HL-60 (cell line): ENCODE measurements around the gene PARD3.
A peak's percentile ranks its signal among the peaks of the same experiment; 100 is the strongest.

Experiments
- DNase-seq, 2 experiments: peaks; one replicate each; pipeline ENCODE4 v3.0.0-alpha.2; 2010 to 2020; ENCODE audit warnings: low read depth in 1 of 2, low spot score in 1 of 2
- H3K27ac ChIP-seq: fragments of 250-450 bp; sonication (Bioruptor Pico); replicated peaks from 2 replicates; pipeline ENCODE4 v1.5.1; 2020; ENCODE audit warnings: mild to moderate bottlenecking, moderate library complexity
- H3K27me3 ChIP-seq: fragments of 250-450 bp; sonication (Bioruptor Pico); 2 replicates; pipeline ENCODE4 v1.5.1; 2021; ENCODE audit warnings: mild to moderate bottlenecking, moderate library complexity; ENCODE audit not compliant: insufficient read depth, poor library complexity, severe bottlenecking
- H3K4me3 ChIP-seq: replicated peaks from 2 replicates; pipeline ENCODE4 v1.5.1; 2011; ENCODE audit warnings: mild to moderate bottlenecking, control low read depth, low read length; ENCODE audit not compliant: insufficient read depth
- GABPA ChIP-seq: IDR thresholded peaks from 2 replicates; pipeline ENCODE4 v1.6.1; 2012; ENCODE audit warnings: low read depth
- REST ChIP-seq: IDR thresholded peaks from 2 replicates; pipeline ENCODE4 v1.6.1; 2012; ENCODE audit warnings: low read depth; ENCODE audit not compliant: insufficient replicate concordance
- SPI1 ChIP-seq: IDR thresholded peaks from 2 replicates; pipeline ENCODE4 v1.6.1; 2012; ENCODE audit warnings: low read depth, mild to moderate bottlenecking, borderline replicate concordance

The PARD3 gene

GRCh38 chr10:34063592-34063991 lies 751.5 kb downstream of the PARD3 start:
- Histone ChIP-seq H3K4me3 (no peak overlapping the region), H3K27me3 (no peaks in the 10 kb centered on the region), H3K27ac (no peak overlapping the region)
- DNase-seq = no peak
- TF ChIP-seq REST = no peak

GRCh38 chr10:34061841-34062240 lies 753.3 kb downstream of the PARD3 start:
- Histone ChIP-seq H3K27me3 (no peaks in the 10 kb centered on the region), H3K27ac (no peak overlapping the region), H3K4me3 (no peak overlapping the region)
- no peak for DNase-seq
- TF ChIP-seq SPI1 = peak; percentile 31; the same call in 1 of the 2 replicates
- TF ChIP-seq GABPA = no peak
